Melanocyte of skin (primary cell): ENCODE data around the gene CCDC177. TPM values are rescaled to one million over a fixed set of nuclear protein-coding genes. Genes with fewer than 3 reads are reported as not detected.

Source experiments
- total RNA-seq, 2 donors: library from RNA; depleted of rRNA; stranded (reverse); fragments of >200 nt; gene quantifications; 2 replicates each; pipeline ENCODE4 v1.2.3, GENCODE V29; 2012

Gene CCDC177
- not detected for total RNA-seq

DNA sequence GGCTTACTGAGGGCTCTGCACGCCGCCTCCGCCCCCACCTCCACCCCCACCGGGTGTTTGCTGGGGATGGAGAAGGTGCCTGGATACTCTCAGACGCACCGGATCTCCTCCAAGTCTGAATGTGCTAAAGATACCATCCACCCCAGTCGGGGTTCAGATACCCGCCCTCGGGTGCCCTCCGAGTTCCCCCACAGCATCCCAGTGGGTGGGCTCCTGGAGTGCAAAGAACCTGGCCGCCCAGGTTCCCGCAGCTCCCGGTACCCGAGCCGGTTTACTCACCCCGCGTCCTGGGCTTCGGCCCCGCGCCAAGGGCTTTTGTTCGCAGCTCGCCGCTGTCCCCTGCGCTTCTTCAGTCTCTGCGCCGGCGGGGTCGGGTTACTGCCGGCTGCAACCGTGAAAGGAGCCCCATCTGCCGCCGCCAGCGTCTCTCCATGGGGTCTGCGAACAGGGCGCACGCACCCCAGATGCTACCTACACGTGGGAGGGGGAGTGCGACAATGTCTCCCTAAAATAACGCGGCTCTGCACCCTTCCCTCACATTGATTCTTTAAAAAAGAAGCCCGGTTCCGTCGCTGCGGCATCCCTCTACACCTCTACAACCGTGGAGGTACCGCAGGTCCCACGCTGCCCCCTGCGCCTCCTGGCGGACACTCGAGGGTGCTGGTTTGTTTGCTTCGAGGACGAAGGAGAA, at the start of gene CCDC177:
Gene CCDC177 (minus strand): TSS at position 609 of the 691 bp plus-strand sequence. CDS start 1,249 bp downstream, outside the sequence.

DNA sequence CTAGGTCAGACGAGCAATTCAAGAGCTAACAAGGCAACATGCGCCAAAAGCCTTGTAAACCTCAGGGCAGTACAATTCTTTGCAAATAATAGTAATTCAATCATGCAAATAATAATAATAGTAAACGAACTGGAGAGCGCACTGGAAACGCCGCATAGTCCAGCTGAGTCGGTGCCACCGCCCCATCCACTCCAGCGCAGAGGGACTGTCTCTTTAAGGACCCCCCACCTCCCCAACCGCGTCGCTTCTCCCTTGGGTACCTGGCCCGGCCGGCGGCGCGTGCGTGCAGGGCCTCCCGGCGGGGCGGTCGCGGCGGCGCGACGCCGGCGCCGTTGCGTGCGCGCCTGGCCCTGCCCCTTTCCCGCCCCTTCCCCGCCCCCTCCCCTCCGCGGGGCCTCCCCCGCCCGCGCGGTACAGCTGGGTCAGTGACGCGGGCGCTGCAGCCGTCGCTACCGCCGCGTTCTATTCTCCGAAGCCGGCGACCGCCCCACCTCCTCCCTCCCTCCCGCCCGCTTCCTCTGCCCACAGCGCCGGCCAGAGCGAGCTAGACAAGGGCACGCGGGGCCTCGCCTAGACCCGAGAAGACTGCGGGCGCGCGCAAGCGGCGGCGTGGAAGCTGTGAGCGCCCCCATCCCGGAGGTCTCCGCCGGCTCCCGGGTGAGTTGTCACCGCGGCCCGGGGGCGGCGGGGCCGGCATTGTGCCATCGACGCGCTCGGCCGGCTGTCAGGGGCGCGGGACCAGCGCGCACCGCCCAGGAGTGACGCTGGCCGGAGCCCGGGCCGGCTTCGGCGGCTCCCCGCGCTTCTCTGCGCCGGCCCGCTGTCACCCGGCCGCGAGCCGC, 36.7 kb upstream of the CCDC177 start, which contains the start of gene SUSD6:
Gene SUSD6 (plus strand): TSS at position 425 of the 842 bp plus-strand sequence. CDS start 46,997 bp downstream, outside the sequence.

Other genes starting within 250 kb of the CCDC177 start
- gene ERH, start 176.6 kb downstream of the CCDC177 start, total RNA-seq, result 100 to 1,000 TPM; 102 to 184 TPM
- 100 to 1,000 TPM; 121 to 125 TPM for gene SLC39A9, start 176.2 kb downstream of the CCDC177 start, total RNA-seq
- gene PLEKHD1, start 90.1 kb downstream of the CCDC177 start, total RNA-seq, result under 1 TPM in 1 of 2 donors, not detected in 1; 0.34 TPM
- gene SUSD6, start 36.7 kb upstream of the CCDC177 start, total RNA-seq, result 10 to 100 TPM; 12.3 to 26.5 TPM
- gene SRSF5, start 192.3 kb upstream of the CCDC177 start, total RNA-seq, result 100 to 1,000 TPM; 144 to 151 TPM
- gene SLC10A1, start 222.4 kb upstream of the CCDC177 start, total RNA-seq, result not detected